ENCODE measurements around the gene ST6GALNAC2. TPM values are rescaled to one million over a fixed set of nuclear protein-coding genes. Genes with fewer than 3 reads are reported as not detected.
A peak's percentile ranks its signal among the peaks of the same experiment; 100 is the strongest.

The ST6GALNAC2 gene
- total RNA-seq, 1 donor from 2014 or later = 4.5 TPM

DNA sequence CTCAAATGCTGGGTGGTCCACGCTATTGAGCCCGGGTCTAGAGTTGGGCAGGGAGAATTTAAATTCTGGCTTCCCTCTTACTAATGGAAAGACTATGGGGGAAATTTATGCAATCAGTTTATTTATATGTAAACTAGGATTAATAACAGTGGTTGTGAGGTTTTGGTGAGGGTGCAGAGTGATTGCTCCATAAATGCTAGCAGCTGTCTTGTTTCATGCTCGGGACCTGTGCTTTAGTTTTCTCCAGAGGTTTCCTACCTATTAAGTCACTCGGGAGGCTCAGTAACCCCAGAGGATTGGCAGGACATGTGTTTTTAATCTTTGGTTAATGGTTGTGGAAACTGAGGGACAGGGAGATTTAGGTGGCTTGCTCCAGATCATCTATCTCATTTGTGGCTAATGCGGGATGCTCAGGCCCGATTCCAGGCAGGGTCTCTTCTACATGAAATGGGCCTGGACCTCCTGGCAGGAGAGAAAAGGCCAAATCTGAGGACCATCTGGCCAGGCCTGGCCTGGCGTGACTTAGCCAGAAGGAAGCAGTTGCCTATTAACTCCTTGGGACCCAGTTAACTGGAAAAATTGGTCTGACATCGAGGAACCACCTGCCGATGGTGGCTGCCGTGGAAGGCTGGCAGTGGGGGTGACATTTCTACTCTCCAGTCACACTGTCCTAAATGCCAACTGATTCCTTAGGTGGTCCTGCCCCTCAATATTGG is 43.8 kb downstream of the ST6GALNAC2 start:
- H3K27ac Mint-ChIP-seq (ENCODE audit: unreplicated experiment) = no peak overlapping the region
- no peak overlapping the region for H3K4me3 Mint-ChIP-seq
- no peak for TF ChIP-seq CTCF (conservative IDR thresholded peaks at IDR 0.05)
- no peak for DNase-seq (ENCODE audit: low read depth, low spot score)
- H3K9me3 Mint-ChIP-seq = no peaks in the 10 kb centered on the region
- H3K4me1 Mint-ChIP-seq = peaks cover 47% of the 10 kb centered on the region
- peaks cover 39% of the 10 kb centered on the region for H3K27me3 Mint-ChIP-seq (ENCODE audit: low read depth)
- H3K36me3 Mint-ChIP-seq (ENCODE audit: low read depth) = no peaks in the 10 kb centered on the region

DNA sequence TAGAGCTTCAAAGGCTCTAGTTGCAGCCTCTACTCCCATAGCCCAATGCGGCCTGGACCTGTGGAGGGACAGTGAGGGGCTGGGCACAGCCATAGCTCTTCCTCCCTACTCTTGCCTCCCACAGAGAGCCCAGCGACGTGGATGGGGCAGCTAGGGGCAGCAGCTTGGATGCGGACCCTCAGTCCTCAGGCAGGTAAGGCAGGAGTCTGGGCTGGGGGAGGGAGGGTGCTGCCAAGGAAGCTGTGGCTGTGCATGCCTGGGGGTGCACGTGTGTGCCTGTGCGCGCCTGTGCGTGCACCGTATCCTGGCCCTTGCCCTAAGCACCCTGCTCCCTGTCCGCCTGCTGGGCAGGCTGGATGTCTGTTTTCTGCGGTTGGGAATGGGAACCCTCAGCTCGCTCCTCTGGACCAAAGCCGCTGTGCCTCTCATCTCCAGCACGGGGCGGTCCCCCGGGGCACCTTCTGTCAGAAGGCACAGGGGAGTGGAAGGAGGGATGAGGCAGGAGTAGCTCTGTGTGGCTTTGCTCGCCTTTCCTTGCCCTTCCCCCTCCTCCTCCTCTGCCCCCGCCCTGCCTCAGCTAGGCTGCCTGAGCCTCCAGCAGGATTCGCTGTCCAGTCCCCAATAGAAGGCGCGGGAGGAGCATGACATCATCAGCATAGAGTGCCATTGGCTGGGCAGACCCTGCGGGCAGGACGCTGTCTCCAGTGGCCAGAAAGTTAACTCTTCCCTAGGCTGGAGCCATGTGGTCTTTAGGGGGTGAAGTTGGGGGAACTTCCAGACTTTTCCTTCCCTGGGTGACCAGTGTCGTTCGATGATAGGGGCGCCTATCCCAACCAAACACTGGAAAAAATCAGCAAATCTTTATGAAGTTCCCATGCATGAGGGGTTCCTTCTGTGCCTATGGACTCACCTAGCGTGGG is 45.0 kb downstream of the ST6GALNAC2 start:
- H3K27ac Mint-ChIP-seq (ENCODE audit: unreplicated experiment) = no peak overlapping the region
- H3K4me3 Mint-ChIP-seq = peak overlapping the region; percentile 88
- peak; percentile 86 for DNase-seq (ENCODE audit: low read depth, low spot score)
- no peaks in the 10 kb centered on the region for H3K9me3 Mint-ChIP-seq
- peaks cover 49% of the 10 kb centered on the region for H3K4me1 Mint-ChIP-seq
- peak; percentile 24 for TF ChIP-seq CTCF (conservative IDR thresholded peaks at IDR 0.05)
- H3K27me3 Mint-ChIP-seq (ENCODE audit: low read depth) = peaks cover 49% of the 10 kb centered on the region
- H3K36me3 Mint-ChIP-seq (ENCODE audit: low read depth) = no peaks in the 10 kb centered on the region

- DNase-seq (ENCODE audit: low read depth, low spot score) = no peak
- Mint-ChIP-seq H3K36me3 (ENCODE audit: low read depth) (no peaks in the 10 kb centered on the region), H3K27me3 (ENCODE audit: low read depth) (peaks cover 58% of the 10 kb centered on the region), H3K4me1 (peaks cover 56% of the 10 kb centered on the region), H3K9me3 (no peaks in the 10 kb centered on the region), H3K4me3 (peak within 1 kb of the TSS; percentile 88), H3K27ac (ENCODE audit: unreplicated experiment) (no peak within 1 kb of the TSS)
- peak; percentile 30 for TF ChIP-seq CTCF (conservative IDR thresholded peaks at IDR 0.05)
Measured at GRCh38 chr17:76539631-76540271, 45.9 kb downstream of the ST6GALNAC2 start, which contains the start of gene PRCD. PRCD (plus strand) TSS chr17:76540044; CDS start chr17:76540142, 98 bp downstream.

DNA sequence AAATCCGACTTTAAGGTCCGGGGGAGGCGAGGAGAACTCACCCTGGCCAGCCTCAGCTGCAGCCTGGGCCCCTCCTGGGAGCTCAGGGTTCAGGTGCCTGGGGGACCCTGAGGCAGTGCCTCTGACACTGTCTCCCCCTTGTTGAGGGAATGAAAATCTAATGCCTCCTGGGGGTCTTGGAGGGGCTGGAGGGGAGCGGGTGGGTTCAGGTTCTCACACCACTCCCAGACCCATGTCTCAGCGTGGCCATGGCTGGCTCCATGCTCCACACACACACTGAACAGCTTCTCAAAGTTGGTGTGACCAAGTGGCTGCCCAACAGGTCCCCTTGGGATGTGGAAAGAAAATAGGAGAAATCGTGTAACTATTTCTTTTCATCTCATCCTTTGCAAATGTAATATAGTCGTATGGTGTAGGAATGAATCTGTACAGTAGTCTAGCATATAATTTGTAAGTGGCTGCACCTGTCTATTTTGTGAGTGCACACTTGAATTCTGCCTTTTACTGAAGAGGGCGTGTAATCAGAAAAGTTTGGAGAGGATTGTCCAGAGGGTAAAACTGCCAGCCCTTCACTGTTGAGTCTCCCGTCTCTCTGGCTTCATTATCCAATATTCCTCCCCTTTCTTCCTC is 46.6 kb downstream of the ST6GALNAC2 start:
- no peak for DNase-seq (ENCODE audit: low read depth, low spot score)
- Mint-ChIP-seq H3K4me1 (peaks cover 51% of the 10 kb centered on the region), H3K9me3 (no peaks in the 10 kb centered on the region), H3K36me3 (ENCODE audit: low read depth) (no peaks in the 10 kb centered on the region), H3K27me3 (ENCODE audit: low read depth) (peaks cover 55% of the 10 kb centered on the region), H3K27ac (ENCODE audit: unreplicated experiment) (no peak overlapping the region), H3K4me3 (peak overlapping the region; percentile 81)
- no peak for TF ChIP-seq CTCF (conservative IDR thresholded peaks at IDR 0.05)

Measured in neural crest cell (in vitro differentiated cells).